ENCODE results near the gene QPCTL.

The QPCTL gene

DNA sequence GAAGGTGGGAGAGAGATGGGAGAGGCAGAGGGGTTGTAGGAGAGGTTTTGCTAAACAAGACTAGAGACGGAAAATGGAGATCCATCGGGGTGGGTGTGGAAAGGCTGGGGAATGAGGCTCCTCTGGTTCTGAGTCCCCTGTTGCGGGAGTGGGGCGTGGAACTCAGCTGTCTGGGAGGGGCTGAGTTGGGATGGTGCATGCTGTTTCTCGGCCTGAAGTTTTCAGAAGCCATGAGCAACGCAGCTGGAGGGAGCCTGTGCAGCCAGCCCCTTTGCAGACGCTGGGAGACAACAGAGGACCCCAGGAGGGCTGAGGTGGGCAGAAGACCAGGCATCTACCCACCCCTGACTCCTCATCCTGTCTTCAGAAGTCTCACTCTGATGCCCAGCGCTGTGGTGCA lies 31.8 kb upstream of the QPCTL start:
- Histone ChIP-seq H3K18ac (ENCODE audit: low read length) (peak overlapping the region; percentile 27), H3K27me3 (ENCODE audit: control insufficient read depth in 3 of 3, insufficient read depth in 3 of 3, low read depth in 1 of 3, low read length in 3 of 3) (peaks cover 0 to 6% (median 0%) of the 10 kb centered on the region in 3 experiments), H3K9ac (ENCODE audit: low read depth, low read length, poor library complexity) (no peak overlapping the region), H2BK12ac (ENCODE audit: low read length) (no peak overlapping the region), H2AFZ (ENCODE audit: low read length) (peak overlapping the region; percentile 49), H3K9me3 (replicated peaks in 1 of 2; ENCODE audit: control insufficient read depth in 2 of 2, insufficient read depth in 1 of 2, low read depth in 1 of 2, low read length in 2 of 2) (no peaks in the 10 kb centered on the region), H2AK5ac (ENCODE audit: low read depth, low read length) (no peak overlapping the region), H3K4ac (ENCODE audit: low read length) (no peak overlapping the region), H3K4me2 (ENCODE audit: insufficient read depth, low read length, poor library complexity, severe bottlenecking) (no peak overlapping the region), H3K14ac (ENCODE audit: low read length) (no peak overlapping the region), H4K91ac (ENCODE audit: low read depth, low read length, poor library complexity) (no peak overlapping the region), H2BK5ac (ENCODE audit: low read length) (no peak overlapping the region), H3K23ac (ENCODE audit: low read depth, low read length, poor library complexity) (no peak overlapping the region), H2BK120ac (ENCODE audit: low read depth, low read length) (no peak overlapping the region), H3K4me1 (ENCODE audit: control insufficient read depth in 2 of 2, insufficient read depth in 1 of 2, low read depth in 1 of 2, low read length in 2 of 2) (peaks cover 0 to 3% of the 10 kb centered on the region in 2 donors), H3K27ac (replicated peaks; ENCODE audit: low read length) (no peak overlapping the region), H4K8ac (ENCODE audit: low read depth, low read length) (no peak overlapping the region), H3K4me3 (ENCODE audit: low read length in 2 of 2) (no peak overlapping the region), H3K36me3 (replicated peaks in 1 of 2; ENCODE audit: control insufficient read depth in 2 of 2, insufficient read depth in 2 of 2, low read length in 2 of 2) (no peaks in the 10 kb centered on the region), H2BK15ac (ENCODE audit: low read length) (no peak overlapping the region), H3K79me1 (ENCODE audit: low read depth, low read length) (no peaks in the 10 kb centered on the region)
- no CpG with 5 or more reads among the region's 8 CpGs for WGBS, 2 donors (ENCODE audit: extremely low coverage in 2 of 2, insufficient read length in 2 of 2, insufficient replicate concordance in 1 of 2)
- no peak for DNase-seq (ENCODE audit: low spot score)

DNA sequence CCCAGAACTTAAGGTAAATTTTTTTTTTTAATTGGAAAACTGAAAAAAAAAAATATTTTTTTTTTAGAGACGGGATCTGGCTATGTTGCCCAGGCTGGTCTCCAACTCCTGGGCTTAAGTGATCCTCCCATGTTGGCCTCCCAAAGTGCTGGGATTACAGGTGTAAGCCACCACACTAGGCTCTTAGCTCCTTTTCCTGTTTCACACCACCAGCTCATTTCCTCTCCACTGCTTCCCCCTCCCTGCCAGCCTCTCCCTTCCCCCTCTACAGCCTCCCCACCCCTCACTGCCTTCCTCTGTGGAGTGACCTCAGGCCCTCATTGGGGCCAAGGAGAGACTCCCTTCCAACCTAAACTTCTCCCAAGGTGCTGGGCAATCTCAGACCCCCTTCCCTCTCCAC lies 28.7 kb upstream of the QPCTL start:
- no peak overlapping the region for H2BK15ac ChIP-seq (ENCODE audit: low read length)

DNA sequence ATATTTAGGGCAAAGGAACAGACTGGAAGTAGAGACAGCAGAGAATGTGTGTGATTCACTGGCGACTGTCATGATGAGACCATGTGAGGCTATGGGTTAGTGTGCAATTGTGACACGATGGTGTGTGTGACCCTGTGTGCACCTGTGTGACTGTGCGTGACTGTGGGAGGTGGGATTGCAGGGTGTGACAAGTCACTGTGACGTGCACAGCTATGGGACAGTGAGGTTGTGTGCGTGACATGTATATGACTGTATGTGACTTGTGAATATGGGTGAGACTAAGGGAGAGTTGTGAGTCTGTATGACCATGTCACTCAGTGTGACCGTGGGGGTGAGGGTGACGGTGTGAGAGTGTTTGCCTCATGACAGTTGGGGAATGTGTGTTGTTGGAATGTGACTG lies 27.9 kb upstream of the QPCTL start:
- Histone ChIP-seq H3K79me1 (ENCODE audit: low read depth, low read length) (no peaks in the 10 kb centered on the region), H3K18ac (ENCODE audit: low read length) (no peak overlapping the region), H3K27me3 (ENCODE audit: control insufficient read depth in 3 of 3, insufficient read depth in 3 of 3, low read depth in 1 of 3, low read length in 3 of 3) (peaks cover 6 to 21% (median 7%) of the 10 kb centered on the region in 3 experiments), H3K4me1 (ENCODE audit: control insufficient read depth in 2 of 2, insufficient read depth in 1 of 2, low read depth in 1 of 2, low read length in 2 of 2) (peaks cover 12% of the 10 kb centered on the region in 2 donors), H3K27ac (replicated peaks; ENCODE audit: low read length) (no peak overlapping the region), H2AK5ac (ENCODE audit: low read depth, low read length) (no peak overlapping the region), H2BK120ac (ENCODE audit: low read depth, low read length) (no peak overlapping the region), H3K9ac (ENCODE audit: low read depth, low read length, poor library complexity) (no peak overlapping the region), H3K4me2 (ENCODE audit: insufficient read depth, low read length, poor library complexity, severe bottlenecking) (no peak overlapping the region), H2AFZ (ENCODE audit: low read length) (no peak overlapping the region), H3K36me3 (replicated peaks in 1 of 2; ENCODE audit: control insufficient read depth in 2 of 2, insufficient read depth in 2 of 2, low read length in 2 of 2) (no peaks in the 10 kb centered on the region), H3K4me3 (ENCODE audit: low read length in 2 of 2) (peak overlapping the region in 1 of 2 donors; percentile 43), H4K91ac (ENCODE audit: low read depth, low read length, poor library complexity) (no peak overlapping the region), H3K14ac (ENCODE audit: low read length) (peak overlapping the region; percentile 97), H3K9me3 (replicated peaks in 1 of 2; ENCODE audit: control insufficient read depth in 2 of 2, insufficient read depth in 1 of 2, low read depth in 1 of 2, low read length in 2 of 2) (peaks cover 0 to 2% of the 10 kb centered on the region in 2 donors), H2BK5ac (ENCODE audit: low read length) (no peak overlapping the region), H3K23ac (ENCODE audit: low read depth, low read length, poor library complexity) (peak overlapping the region; percentile 9), H4K8ac (ENCODE audit: low read depth, low read length) (peak overlapping the region; percentile 17), H3K4ac (ENCODE audit: low read length) (no peak overlapping the region), H2BK12ac (ENCODE audit: low read length) (no peak overlapping the region), H2BK15ac (ENCODE audit: low read length) (no peak overlapping the region)
- DNase-seq (ENCODE audit: low spot score) = no peak
- no CpG with 5 or more reads among the region's 7 CpGs for whole genome bisulfite sequencing, 2 donors (ENCODE audit: extremely low coverage in 2 of 2, insufficient read length in 2 of 2, insufficient replicate concordance in 1 of 2)

More for the DNA sequence above, 28.7 kb upstream of the QPCTL start:
- peak overlapping the region; percentile 25 for H2AK5ac ChIP-seq (ENCODE audit: low read depth, low read length)
- H2BK5ac ChIP-seq (ENCODE audit: low read length) = no peak overlapping the region
- no CpG with 5 or more reads among the region's 1 CpG for WGBS, 2 donors (ENCODE audit: extremely low coverage in 2 of 2, insufficient read length in 2 of 2, insufficient replicate concordance in 1 of 2)
- H3K4me3 ChIP-seq (ENCODE audit: low read length in 2 of 2) = no peak overlapping the region
- no peak overlapping the region for H3K23ac ChIP-seq (ENCODE audit: low read depth, low read length, poor library complexity)
- H3K14ac ChIP-seq (ENCODE audit: low read length) = no peak overlapping the region
- H3K27me3 ChIP-seq (ENCODE audit: control insufficient read depth in 3 of 3, insufficient read depth in 3 of 3, low read depth in 1 of 3, low read length in 3 of 3) = peaks cover 2 to 13% (median 6%) of the 10 kb centered on the region in 3 experiments
- DNase-seq (ENCODE audit: low spot score) = no peak
- H3K9ac ChIP-seq (ENCODE audit: low read depth, low read length, poor library complexity) = no peak overlapping the region
- no peak overlapping the region for H3K27ac ChIP-seq (replicated peaks; ENCODE audit: low read length)
- no peak overlapping the region for H3K4me2 ChIP-seq (ENCODE audit: insufficient read depth, low read length, poor library complexity, severe bottlenecking)
- H3K79me1 ChIP-seq (ENCODE audit: low read depth, low read length) = no peaks in the 10 kb centered on the region
- no peak overlapping the region for H2BK12ac ChIP-seq (ENCODE audit: low read length)
- no peak overlapping the region for H3K4ac ChIP-seq (ENCODE audit: low read length)
- no peak overlapping the region for H2BK120ac ChIP-seq (ENCODE audit: low read depth, low read length)
- peaks cover 0 to 2% of the 10 kb centered on the region in 2 donors for H3K9me3 ChIP-seq (replicated peaks in 1 of 2; ENCODE audit: control insufficient read depth in 2 of 2, insufficient read depth in 1 of 2, low read depth in 1 of 2, low read length in 2 of 2)
- H2AFZ ChIP-seq (ENCODE audit: low read length) = peak overlapping the region; percentile 8
- H4K91ac ChIP-seq (ENCODE audit: low read depth, low read length, poor library complexity) = no peak overlapping the region
- H3K18ac ChIP-seq (ENCODE audit: low read length) = no peak overlapping the region
- no peak overlapping the region for H4K8ac ChIP-seq (ENCODE audit: low read depth, low read length)
- H3K4me1 ChIP-seq (ENCODE audit: control insufficient read depth in 2 of 2, insufficient read depth in 1 of 2, low read depth in 1 of 2, low read length in 2 of 2) = peaks cover 8 to 9% of the 10 kb centered on the region in 2 donors
- H3K36me3 ChIP-seq (replicated peaks in 1 of 2; ENCODE audit: control insufficient read depth in 2 of 2, insufficient read depth in 2 of 2, low read length in 2 of 2) = no peaks in the 10 kb centered on the region

DNA sequence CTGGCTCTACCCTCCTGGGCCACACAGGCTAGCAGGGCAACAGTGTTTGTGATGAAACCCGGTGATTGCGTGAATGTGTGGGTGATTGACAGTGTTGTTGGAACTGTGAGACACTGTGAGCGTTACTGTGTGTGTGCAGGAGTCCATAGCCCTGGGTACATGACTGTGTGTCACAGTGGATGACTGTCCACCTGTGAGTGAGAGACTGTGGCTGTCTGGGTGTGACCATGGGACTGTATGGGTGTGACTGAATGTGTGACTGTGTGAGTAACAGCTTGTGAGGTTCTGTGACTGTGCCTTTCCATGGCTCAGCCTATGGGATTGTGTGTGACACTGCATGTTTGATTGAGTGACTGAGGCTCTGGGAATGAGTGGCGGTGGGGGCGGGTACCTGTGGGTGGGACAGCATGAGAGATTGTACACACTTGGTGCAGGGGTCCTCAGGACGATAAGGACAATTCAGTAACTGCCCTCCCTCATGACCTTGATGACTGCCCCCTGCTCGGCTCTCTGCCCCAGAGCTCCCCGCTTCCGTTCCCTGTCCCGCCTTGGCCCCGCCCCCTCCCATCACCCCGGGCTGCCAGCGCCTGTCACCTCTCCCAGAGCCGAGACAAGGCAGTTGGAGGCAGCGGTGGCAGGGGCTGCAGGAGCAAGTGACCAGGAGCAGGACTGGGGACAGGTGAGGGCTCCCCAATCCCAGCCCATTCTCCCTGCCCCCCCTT lies 24.7 kb upstream of the QPCTL start, which contains the start of gene GIPR:
GIPR (plus strand) TSS at position 602 of the 722 bp plus-strand sequence. CDS start 1,300 bp downstream, outside the sequence.
- Histone ChIP-seq H3K9me3 (replicated peaks in 1 of 2; ENCODE audit: control insufficient read depth in 2 of 2, insufficient read depth in 1 of 2, low read depth in 1 of 2, low read length in 2 of 2) (peaks cover 0 to 5% of the 10 kb centered on the region in 2 donors), H3K27ac (replicated peaks; ENCODE audit: low read length) (no peak within 1 kb of the TSS), H3K4ac (ENCODE audit: low read length) (no peak within 1 kb of the TSS), H3K4me3 (ENCODE audit: low read length in 2 of 2) (peak within 1 kb of the TSS; percentile 46 to 53), H3K14ac (ENCODE audit: low read length) (no peak within 1 kb of the TSS), H2BK15ac (ENCODE audit: low read length) (no peak within 1 kb of the TSS), H3K27me3 (ENCODE audit: control insufficient read depth in 3 of 3, insufficient read depth in 3 of 3, low read depth in 1 of 3, low read length in 3 of 3) (peaks cover 4 to 46% (median 21%) of the 10 kb centered on the region in 3 experiments), H3K4me2 (ENCODE audit: insufficient read depth, low read length, poor library complexity, severe bottlenecking) (peak within 1 kb of the TSS; percentile 68), H3K79me1 (ENCODE audit: low read depth, low read length) (no peaks in the 10 kb centered on the region), H2BK12ac (ENCODE audit: low read length) (no peak within 1 kb of the TSS), H3K23ac (ENCODE audit: low read depth, low read length, poor library complexity) (peak within 1 kb of the TSS; percentile 94), H3K9ac (ENCODE audit: low read depth, low read length, poor library complexity) (peak within 1 kb of the TSS; percentile 80), H3K4me1 (ENCODE audit: control insufficient read depth in 2 of 2, insufficient read depth in 1 of 2, low read depth in 1 of 2, low read length in 2 of 2) (peaks cover 12 to 16% of the 10 kb centered on the region in 2 donors), H4K91ac (ENCODE audit: low read depth, low read length, poor library complexity) (no peak within 1 kb of the TSS), H4K8ac (ENCODE audit: low read depth, low read length) (no peak within 1 kb of the TSS), H2BK120ac (ENCODE audit: low read depth, low read length) (no peak within 1 kb of the TSS), H2AFZ (ENCODE audit: low read length) (peak within 1 kb of the TSS; percentile 82), H3K36me3 (replicated peaks in 1 of 2; ENCODE audit: control insufficient read depth in 2 of 2, insufficient read depth in 2 of 2, low read length in 2 of 2) (no peaks in the 10 kb centered on the region), H3K18ac (ENCODE audit: low read length) (no peak within 1 kb of the TSS), H2AK5ac (ENCODE audit: low read depth, low read length) (no peak within 1 kb of the TSS), H2BK5ac (ENCODE audit: low read length) (no peak within 1 kb of the TSS)
- no CpG with 5 or more reads among the region's 15 CpGs for WGBS, 2 donors (ENCODE audit: extremely low coverage in 2 of 2, insufficient read length in 2 of 2, insufficient replicate concordance in 1 of 2)
- no peak for DNase-seq (ENCODE audit: low spot score)

All from neuronal stem cell (in vitro differentiated cells).